GM18951 (cell line): ENCODE data around the gene RAPH1.
"Not testable (repeated sequence)": the region's sequence is repeated elsewhere in the genome, so short reads cannot be mapped to it uniquely, and the experiment has no call there.

Experiments
- POLR2A ChIP-seq: IDR thresholded peaks from 4 replicates; pipeline ENCODE4 v1.6.1; 2011; ENCODE audit warnings: mild to moderate bottlenecking; ENCODE audit not compliant: insufficient read length, insufficient read depth; ENCODE audit errors: extremely low read depth
- in situ Hi-C: fragments of 300-500 bp; cut with MboI; formaldehyde crosslinking; loops from one replicate; pipeline ENCODE4 v1.12.0; 2022; ENCODE audit warnings: low sequenced_read_pairs, mixed read lengths, inconsistent platforms; ENCODE audit not compliant: unreplicated experiment

RAPH1 gene

DNA sequence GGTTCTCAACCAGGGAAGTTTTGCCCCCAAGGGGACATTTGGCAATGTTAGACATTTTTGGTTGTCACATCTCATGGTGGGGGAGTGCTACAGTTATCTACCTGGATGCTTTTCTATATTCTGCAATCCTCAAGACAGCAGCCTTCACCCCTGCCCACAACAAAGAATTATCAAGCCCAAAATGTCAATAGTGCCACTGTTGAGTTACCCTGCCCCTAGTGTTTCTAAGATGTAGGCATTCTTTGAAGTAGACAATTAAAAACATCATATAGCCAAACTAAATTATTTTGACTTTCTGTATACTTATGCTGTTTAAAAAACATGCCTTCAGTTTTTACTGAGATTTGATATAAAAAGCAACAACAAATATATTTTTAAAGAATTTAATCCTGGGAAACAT is 158.9 kb downstream of the RAPH1 start:
- TF ChIP-seq POLR2A = no peak
- in situ Hi-C loops = no loop called here

DNA sequence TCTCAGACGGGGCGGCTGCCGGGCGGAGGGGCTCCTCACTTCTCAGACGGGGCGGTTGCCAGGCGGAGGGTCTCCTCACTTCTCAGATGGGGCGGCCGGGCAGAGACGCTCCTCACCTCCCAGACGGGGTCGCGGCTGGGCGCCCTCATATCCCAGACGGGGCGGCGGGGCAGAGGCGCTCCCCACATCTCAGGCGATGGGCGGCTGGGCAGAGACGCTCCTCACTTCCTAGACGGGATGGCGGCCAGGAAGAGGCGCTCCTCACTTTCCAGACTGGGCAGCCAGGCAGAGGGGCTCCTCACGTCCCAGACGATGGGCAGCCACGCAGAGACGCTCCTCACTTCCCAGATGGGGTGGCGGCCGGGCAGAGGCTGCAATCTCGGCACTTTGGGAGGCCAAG is 162.4 kb downstream of the RAPH1 start:
- in situ Hi-C loops = not testable (repeated sequence)

DNA sequence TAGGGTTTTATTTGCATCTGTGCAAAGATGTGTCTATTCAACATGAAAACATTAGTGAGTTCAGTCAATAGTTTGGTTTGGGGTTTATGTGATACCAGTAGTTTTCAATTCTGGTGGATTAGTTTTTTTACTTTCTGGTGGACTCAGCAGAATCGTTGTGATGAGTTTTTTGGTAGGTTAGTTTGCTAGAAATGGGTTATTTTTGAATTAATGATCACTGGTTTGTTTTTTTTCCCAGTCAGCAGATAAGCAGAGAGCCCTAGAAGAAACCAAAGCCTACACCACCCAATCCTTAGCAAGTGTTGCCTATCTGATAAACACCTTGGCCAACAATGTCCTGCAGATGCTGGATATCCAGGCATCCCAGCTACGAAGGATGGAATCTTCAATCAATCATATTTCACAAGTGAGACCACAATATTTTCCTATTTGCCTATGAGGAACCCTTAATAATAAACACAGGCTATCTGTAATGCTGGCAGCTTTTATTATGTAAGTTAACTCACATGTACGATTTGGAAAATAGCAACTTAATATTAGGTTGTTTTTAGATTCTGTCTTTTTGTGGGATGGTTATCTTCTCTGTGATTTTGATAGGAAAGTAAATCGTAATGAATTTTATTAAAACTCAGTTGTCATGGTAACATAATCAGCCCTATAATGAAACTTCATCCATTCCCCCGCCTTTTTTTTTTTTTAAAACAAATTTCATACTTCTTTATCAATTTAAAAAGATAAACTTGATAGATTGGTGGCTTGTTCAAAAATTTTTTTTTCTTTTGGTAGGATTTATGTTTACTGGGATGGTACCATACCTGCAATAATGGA is 168.2 kb downstream of the RAPH1 start:
- TF ChIP-seq POLR2A = no peak
- in situ Hi-C loops = no loop called here

DNA sequence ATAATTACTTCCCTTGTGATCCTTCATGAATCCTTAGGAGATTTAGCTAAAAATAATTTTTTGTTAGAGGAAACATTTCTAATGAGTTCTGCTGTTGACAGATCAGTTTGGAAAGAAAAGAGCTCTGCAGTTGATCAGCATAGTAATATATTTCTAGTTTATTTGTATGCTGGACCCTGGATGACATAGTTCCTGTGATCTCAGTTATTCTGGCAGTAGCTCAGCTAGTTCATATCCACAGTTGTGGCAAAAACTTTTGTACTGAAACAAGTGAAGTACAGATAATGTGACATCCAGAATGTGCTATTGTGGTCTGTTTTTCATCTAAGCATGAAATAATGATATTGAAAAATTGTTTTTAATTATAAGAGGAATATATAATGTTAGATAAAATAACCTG is 173.2 kb downstream of the RAPH1 start:
- TF ChIP-seq POLR2A = no peak

DNA sequence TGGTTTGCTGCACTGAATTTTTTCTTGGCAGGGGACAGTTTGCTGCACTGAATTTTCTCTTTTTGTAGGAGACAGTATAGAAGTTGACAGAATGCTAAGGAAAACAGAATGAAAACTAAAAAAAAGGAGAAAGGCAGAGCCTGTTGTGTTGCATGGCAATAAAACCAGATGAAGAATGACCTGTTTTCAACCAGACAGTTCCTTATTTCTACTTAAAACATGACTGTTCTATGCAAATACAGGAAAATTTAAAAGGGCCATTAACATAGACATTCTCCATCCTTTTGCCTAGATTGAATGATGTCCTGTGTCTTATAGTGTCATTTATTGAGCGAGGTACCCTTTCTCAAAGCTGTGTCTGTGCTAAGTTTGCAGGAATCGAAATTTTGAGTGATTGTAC is 173.6 kb downstream of the RAPH1 start:
- in situ Hi-C loops = no loop called here
- TF ChIP-seq POLR2A = no peak

More for the DNA sequence above, 173.2 kb downstream of the RAPH1 start:
- in situ Hi-C loops = no loop called here

DNA sequence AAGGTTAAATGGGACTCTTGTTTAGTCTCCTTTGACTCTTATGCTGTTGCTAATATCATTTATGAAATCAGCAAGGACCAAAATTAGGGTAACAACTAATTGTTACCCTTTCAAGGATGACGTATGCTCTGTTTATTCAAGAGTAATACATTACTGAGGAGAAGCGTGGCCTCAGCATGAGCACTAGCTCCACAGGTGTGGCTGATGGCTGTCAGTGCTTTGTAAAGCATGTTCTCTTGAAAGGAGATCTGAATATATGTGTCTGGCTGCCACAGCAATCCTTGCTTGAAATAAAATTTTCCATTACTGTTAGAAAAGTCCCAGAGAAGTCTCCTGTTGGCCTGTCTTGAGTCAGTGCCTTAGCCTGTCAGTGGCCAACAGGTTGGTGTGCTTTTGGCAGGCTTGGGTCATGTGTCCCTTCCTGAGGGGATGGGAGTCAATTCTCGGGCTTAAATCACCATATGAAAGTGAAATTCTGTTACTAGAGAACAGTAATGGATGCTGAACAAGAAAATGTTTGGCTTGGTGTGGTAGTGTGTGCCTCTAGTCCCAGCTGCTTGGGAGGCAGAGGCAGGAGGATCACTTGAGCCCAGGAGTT is 174.2 kb downstream of the RAPH1 start:
- in situ Hi-C loops = no loop called here
- TF ChIP-seq POLR2A = no peak

DNA sequence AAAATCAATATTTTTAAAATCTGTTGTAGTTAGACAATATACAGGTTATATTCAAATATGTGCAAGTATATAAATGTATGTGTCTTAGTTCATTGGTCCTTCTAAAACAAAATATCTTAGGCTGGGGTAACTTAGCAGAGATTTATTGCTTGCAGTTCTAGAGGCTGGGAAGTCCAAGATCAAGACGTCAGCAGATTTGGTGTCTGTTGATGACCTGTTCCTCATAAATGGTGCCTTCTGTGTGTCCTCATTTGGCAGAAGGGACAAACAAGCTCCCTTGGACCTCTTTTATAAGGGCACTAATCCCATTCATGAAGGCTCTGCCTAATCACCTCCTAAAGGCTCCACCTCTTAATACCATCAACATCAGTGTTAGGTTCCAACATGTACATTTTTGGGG is 175.7 kb downstream of the RAPH1 start:
- no peak for TF ChIP-seq POLR2A
- in situ Hi-C loops = no loop called here

DNA sequence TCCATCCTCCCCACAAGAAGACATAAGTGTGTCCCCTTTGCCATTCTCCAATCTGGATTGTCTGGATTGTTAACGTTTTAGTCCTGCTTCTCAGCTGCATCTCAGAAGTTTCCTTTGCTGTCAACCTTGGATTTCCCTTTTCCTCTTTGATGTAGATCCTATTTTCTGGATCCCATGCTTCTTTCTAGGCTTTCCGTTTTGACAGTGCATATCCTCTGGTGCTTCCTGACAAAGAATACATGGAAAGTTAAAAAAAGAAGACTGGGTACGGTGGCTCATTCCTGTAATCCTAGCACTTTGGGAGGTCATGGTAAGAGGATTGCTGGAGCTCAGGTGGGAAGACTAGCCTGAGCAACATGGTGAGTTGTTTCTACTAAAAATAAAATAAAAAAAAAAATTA is 180.1 kb downstream of the RAPH1 start:
- in situ Hi-C loops = no loop called here
- TF ChIP-seq POLR2A = no peak

DNA sequence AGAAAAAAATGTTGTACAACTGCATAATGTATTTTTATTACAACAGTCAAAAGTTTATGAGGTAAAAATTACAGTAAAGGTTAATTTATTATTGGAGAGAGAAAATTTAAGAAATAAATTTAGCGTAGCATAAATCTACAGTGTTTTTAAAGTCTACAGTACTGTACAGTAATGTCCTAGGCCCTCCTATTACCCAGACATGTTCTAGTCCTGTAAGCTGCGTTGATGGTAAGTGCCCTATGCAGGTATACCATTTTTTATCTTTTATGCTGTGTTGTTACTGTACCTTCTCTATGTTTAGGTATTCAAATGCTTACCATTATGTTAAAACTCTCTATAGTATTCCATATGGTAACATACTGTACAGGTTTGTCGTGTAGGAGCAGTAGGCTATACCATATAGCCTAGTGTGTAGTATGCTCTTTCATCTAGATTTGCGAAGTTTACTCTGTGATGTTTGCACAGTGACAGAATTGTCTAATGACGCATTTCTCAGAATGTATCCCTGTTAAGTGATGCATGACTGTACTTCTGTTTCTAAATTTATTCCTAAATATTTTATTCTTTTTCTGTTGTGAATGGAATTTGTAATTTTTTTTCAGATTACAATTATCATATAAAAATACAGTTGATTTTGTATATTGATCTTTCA is 182.4 kb downstream of the RAPH1 start:
- TF ChIP-seq POLR2A = no peak
- in situ Hi-C loops = no loop called here

DNA sequence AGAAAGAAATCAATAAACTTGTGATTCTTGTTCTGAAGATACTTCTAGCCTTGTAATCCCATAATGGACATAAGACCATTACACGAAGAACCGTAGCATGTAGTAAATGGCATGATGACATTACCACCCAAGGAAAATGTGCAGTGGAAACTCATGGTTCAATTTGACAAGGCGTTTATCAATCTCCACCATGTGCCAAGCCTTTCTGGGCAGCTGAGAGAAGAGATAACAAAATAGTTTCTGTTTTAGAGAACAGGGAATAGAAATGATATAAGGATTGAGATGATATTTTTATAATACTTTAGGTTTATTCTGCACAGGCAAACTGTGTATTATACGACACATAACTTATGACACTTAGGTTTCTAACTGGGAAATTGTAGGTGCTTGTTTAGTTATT is 187.7 kb downstream of the RAPH1 start:
- in situ Hi-C loops = no loop called here
- TF ChIP-seq POLR2A = no peak

DNA sequence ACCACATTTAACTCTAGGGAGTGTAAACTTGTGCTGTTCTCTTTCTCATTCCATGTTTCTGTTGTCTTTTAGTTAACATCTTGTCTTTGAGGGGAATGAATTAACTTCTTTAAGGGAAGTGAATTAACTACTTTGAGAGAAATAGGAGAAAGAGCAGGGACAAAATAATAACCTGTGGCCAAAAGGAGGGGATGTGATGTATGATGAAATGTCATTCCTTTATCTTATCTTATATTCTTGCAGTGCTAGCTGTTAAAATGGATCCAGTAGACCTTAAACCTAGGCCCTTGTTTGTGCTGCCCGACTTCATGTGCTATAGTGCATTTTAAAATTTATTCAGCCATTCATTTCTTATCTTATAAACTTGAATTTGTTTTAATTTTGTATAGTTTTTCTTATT is 188.5 kb downstream of the RAPH1 start:
- in situ Hi-C loops = no loop called here
- no peak for TF ChIP-seq POLR2A

DNA sequence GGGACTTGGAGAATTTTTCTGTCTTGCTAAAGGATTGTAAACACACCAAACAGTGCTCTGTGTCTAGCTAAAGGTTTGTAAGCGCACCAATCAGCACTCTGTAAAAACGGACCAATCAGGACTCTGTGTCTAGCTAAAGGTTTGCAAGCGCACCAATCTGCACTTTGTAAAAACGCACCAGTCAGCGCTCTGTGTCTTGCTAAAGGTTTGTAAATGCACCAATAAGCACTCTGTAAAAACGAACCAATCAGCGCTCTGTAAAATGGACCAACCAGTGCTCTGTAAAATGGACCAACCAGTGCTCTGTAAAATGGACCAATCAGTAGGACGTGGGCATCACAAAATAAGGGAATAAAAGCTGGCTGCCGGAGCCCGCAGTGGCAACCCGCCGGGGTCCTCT is 190.4 kb downstream of the RAPH1 start:
- in situ Hi-C loops = no loop called here
- no peak for TF ChIP-seq POLR2A
